Colonic mucosa (tissue), 4 donors: ENCODE data around the gene OR5AR1. TPM values are rescaled to one million over a fixed set of nuclear protein-coding genes. Genes with fewer than 3 reads are reported as not detected.

Experiments used
- DNase-seq: peaks from one replicate; pipeline ENCODE4 v3.0.0-alpha.2; 2020
- H3K27ac ChIP-seq: fragments of 200-600 bp; one replicate; pipeline ENCODE4 v1.8.0; 2021
- H3K27me3 ChIP-seq: fragments of 200-600 bp; one replicate; pipeline ENCODE4 v1.8.0; 2021
- H3K36me3 ChIP-seq: fragments of 200-600 bp; one replicate; pipeline ENCODE4 v1.8.0; 2021
- H3K4me1 ChIP-seq: fragments of 200-600 bp; one replicate; pipeline ENCODE4 v1.8.0; 2021; ENCODE audit warnings: mild to moderate bottlenecking
- H3K4me3 ChIP-seq: fragments of 200-600 bp; one replicate; pipeline ENCODE4 v1.8.0; 2021
- H3K9ac ChIP-seq, 2 donors: one replicate each; pipeline ENCODE4 v1.7.0; 2013; ENCODE audit warnings: control low read depth in 2 of 2, low read depth in 2 of 2, low read length in 2 of 2
- H3K9me3 ChIP-seq: fragments of 200-600 bp; one replicate; pipeline ENCODE4 v1.8.0; 2021
- CTCF ChIP-seq: fragments of 200-600 bp; IDR thresholded peaks from one replicate; pipeline ENCODE4 v1.8.0; 2022; ENCODE audit warnings: antibody characterized with exemption, mild to moderate bottlenecking
- intact Hi-C: fragments of 100-400 bp; cut with DNase I; formaldehyde crosslinking; loops from one replicate; pipeline ENCODE4 v1.14.1; 2022
- total RNA-seq, 2 donors: library from RNA; stranded (reverse); fragmentation: NEBNext Ultra II Directional in 1 of 2; extraction: Animal tissue kit (Norgen Biotek cat#: 25700) in 1 of 2; gene quantifications; one replicate each; pipeline ENCODE4 v1.2.1, GENCODE V29; 2021
- donor health status: healthy.
- donor health status: DM: no; HTN: no; CAD: no.
- donor health status: DM: no; HTN: no; CAD: no.

OR5AR1 gene
- total RNA-seq, 2 donors from 2014 or later = not detected

GRCh38 chr11:56693428-56693827 lies 29.9 kb downstream of the OR5AR1 start:
- Histone ChIP-seq H3K4me3 (no peak overlapping the region), H3K27ac (no peak overlapping the region), H3K9me3 (no peaks in the 10 kb centered on the region), H3K36me3 (no peaks in the 10 kb centered on the region), H3K9ac (no peak overlapping the region), H3K27me3 (no peaks in the 10 kb centered on the region), H3K4me1 (no peaks in the 10 kb centered on the region)
- TF ChIP-seq CTCF = no peak
- DNase-seq = no peak
- intact Hi-C loops = no loop called here

- TF ChIP-seq CTCF = no peak
- Histone ChIP-seq H3K36me3 (no peaks in the 10 kb centered on the region), H3K9ac (no peak within 1 kb of the TSS), H3K9me3 (no peaks in the 10 kb centered on the region), H3K27ac (no peak within 1 kb of the TSS), H3K4me3 (no peak within 1 kb of the TSS), H3K4me1 (no peaks in the 10 kb centered on the region), H3K27me3 (no peaks in the 10 kb centered on the region)
- no peak for DNase-seq
- intact Hi-C loops = no loop called here
Observed at GRCh38 chr11:56698795-56699194, 35.3 kb downstream of the OR5AR1 start, which contains the start of gene OR9G1. Gene OR9G1 (plus strand): TSS chr11:56699095. CDS start chr11:56700388, 1,293 bp downstream.

GRCh38 chr11:56700242-56700913 lies 36.9 kb downstream of the OR5AR1 start:
- Histone ChIP-seq H3K36me3 (no peaks in the 10 kb centered on the region), H3K4me3 (no peak overlapping the region), H3K9me3 (no peaks in the 10 kb centered on the region), H3K9ac (no peak overlapping the region), H3K4me1 (no peaks in the 10 kb centered on the region), H3K27me3 (no peaks in the 10 kb centered on the region), H3K27ac (no peak overlapping the region)
- no peak for DNase-seq
- intact Hi-C loops = no loop called here
- no peak for TF ChIP-seq CTCF

- no peaks in the 10 kb centered on the region for H3K4me1 ChIP-seq
- H3K4me3 ChIP-seq = no peak overlapping the region
- no peaks in the 10 kb centered on the region for H3K36me3 ChIP-seq
- no peak overlapping the region for H3K27ac ChIP-seq
- no peaks in the 10 kb centered on the region for H3K27me3 ChIP-seq
- intact Hi-C loops = no loop called here
- DNase-seq = no peak
- H3K9me3 ChIP-seq = no peaks in the 10 kb centered on the region
- H3K9ac ChIP-seq = no peak overlapping the region
- no peak for TF ChIP-seq CTCF
Observed at GRCh38 chr11:56700914-56701485, 37.5 kb downstream of the OR5AR1 start.

- H3K9ac ChIP-seq = no peak overlapping the region
- TF ChIP-seq CTCF = no peak
- no peak overlapping the region for H3K27ac ChIP-seq
- no peaks in the 10 kb centered on the region for H3K36me3 ChIP-seq
- H3K9me3 ChIP-seq = no peaks in the 10 kb centered on the region
- no peaks in the 10 kb centered on the region for H3K27me3 ChIP-seq
- intact Hi-C loops = no loop called here
- H3K4me3 ChIP-seq = no peak overlapping the region
- H3K4me1 ChIP-seq = no peaks in the 10 kb centered on the region
- DNase-seq = no peak
Observed at GRCh38 chr11:56705784-56706396, 42.4 kb downstream of the OR5AR1 start.
